B cell (primary cell): Measurements from ENCODE around the gene MYO1E. TPM values are rescaled to one million over a fixed set of nuclear protein-coding genes. Genes with fewer than 3 reads are reported as not detected.

Source experiments
- ATAC-seq: fragments of 200-7000 bp; cut with Tn5 transposase; one replicate; pipeline ENCODE4 v1.10.0; 2021; ENCODE audit warnings: low read depth, mild to moderate bottlenecking, moderate number of reproducible peaks, moderate library complexity
- CTCF ChIA-PET: fragments of 350-600 bp; sonication (Branson Sonifier 250); formaldehyde crosslinking; loops from one replicate; lab custom pipeline; 2021; ENCODE audit warnings: antibody characterized with exemption, inconsistent platforms; lab: Charles Lee
- POLR2A ChIA-PET: fragments of 350-600 bp; sonication (Branson Sonifier 250); formaldehyde crosslinking; loops from one replicate; lab custom pipeline; 2021; ENCODE audit warnings: antibody characterized with exemption; lab: Charles Lee
- DNase-seq: peaks from one replicate; pipeline ENCODE4 v3.0.0; 2013
- H2AFZ ChIP-seq: 2 replicates; pipeline ENCODE4 v1.6.1; 2012; ENCODE audit warnings: mild to moderate bottlenecking, low read depth, low read length; ENCODE audit not compliant: insufficient read depth, poor library complexity, severe bottlenecking
- H3K27ac ChIP-seq, 2 donors: 1 replicate in 1 of 2; 2 replicates in 1 of 2; pipeline ENCODE4 v1.5.1; 2012 to 2013; ENCODE audit warnings: low read length in 2 of 2, mild to moderate bottlenecking in 2 of 2, moderate library complexity in 1 of 2
- H3K27me3 ChIP-seq, 4 experiments: fragments of 200-600 bp in 1 of 4; sonication (generic) in 1 of 4; replicated peaks in 1 of 4; 1 replicate in 2 of 4; 2 replicates in 2 of 4; pipeline versions ENCODE4 v1.6.1 to v1.7.0; 2013 to 2016; ENCODE audit warnings: low read length in 3 of 4, mild to moderate bottlenecking in 2 of 4, mixed read lengths in 1 of 4, moderate library complexity in 1 of 4; ENCODE audit not compliant: insufficient read depth in 4 of 4, control insufficient read depth in 3 of 4; ENCODE audit errors: control extremely low read depth in 1 of 4
- H3K36me3 ChIP-seq, 2 experiments: replicated peaks in 1 of 2; 1 replicate in 1 of 2; 2 replicates in 1 of 2; pipeline versions ENCODE4 v1.6.1 to v1.7.1; 2013; ENCODE audit warnings: low read length in 1 of 2; ENCODE audit not compliant: insufficient read depth in 2 of 2, control insufficient read depth in 1 of 2; ENCODE audit errors: control extremely low read depth in 1 of 2, extremely low read depth in 1 of 2
- H3K4me1 ChIP-seq, 2 donors: fragments of 200-600 bp in 1 of 2; sonication (generic) in 1 of 2; 1 replicate in 1 of 2; 2 replicates in 1 of 2; pipeline versions ENCODE4 v1.5.1 to v1.6.1; 2013 to 2017; ENCODE audit warnings: low read length in 2 of 2; ENCODE audit not compliant: control insufficient read depth in 2 of 2, insufficient read depth in 2 of 2
- H3K4me2 ChIP-seq: replicated peaks from 2 replicates; pipeline ENCODE3; 2012; ENCODE audit warnings: mild to moderate bottlenecking, low read depth, low read length; ENCODE audit not compliant: poor library complexity, severe bottlenecking
- H3K4me3 ChIP-seq, 5 experiments: fragments of 200-600 bp in 1 of 5; sonication (generic) in 1 of 5; 1 replicate in 3 of 5; 2 replicates in 2 of 5; pipeline versions ENCODE4 v1.5.1 to v1.7.0; 2011 to 2016; ENCODE audit warnings: low read length in 4 of 5, mild to moderate bottlenecking in 4 of 5, low read depth in 2 of 5, control low read depth in 1 of 5, moderate library complexity in 1 of 5; ENCODE audit not compliant: insufficient read depth in 1 of 5; ENCODE audit errors: control extremely low read depth in 1 of 5, extremely low read depth in 1 of 5
- H3K79me2 ChIP-seq: fragments of 200-600 bp; sonication (generic); one replicate; pipeline ENCODE4 v1.6.0; 2016; ENCODE audit warnings: low read length; ENCODE audit not compliant: control insufficient read depth, insufficient read depth
- H3K9ac ChIP-seq: fragments of 200-600 bp; sonication (generic); 2 replicates; pipeline ENCODE4 v1.6.1; 2017; ENCODE audit warnings: mild to moderate bottlenecking, low read length, moderate library complexity
- H3K9me3 ChIP-seq, 3 donors: one replicate each; pipeline versions ENCODE4 v1.6.1 to v1.7.1; 2013; ENCODE audit warnings: low read length in 2 of 3; ENCODE audit not compliant: control insufficient read depth in 2 of 3, insufficient read depth in 1 of 3; ENCODE audit errors: control extremely low read depth in 1 of 3
- H4K20me1 ChIP-seq: 2 replicates; pipeline ENCODE4 v1.6.0; 2012; ENCODE audit warnings: mild to moderate bottlenecking, low read length; ENCODE audit not compliant: insufficient read depth, control insufficient read depth, poor library complexity, severe bottlenecking
- H3K27ac Mint-ChIP-seq: one replicate; pipeline ENCODE4 v1.8.0; 2021; ENCODE audit warnings: mixed read lengths
- H3K27me3 Mint-ChIP-seq: one replicate; pipeline ENCODE4 v1.8.0; 2021; ENCODE audit warnings: mixed read lengths
- H3K4me1 Mint-ChIP-seq: one replicate; pipeline ENCODE4 v1.8.0; 2021; ENCODE audit warnings: mixed read lengths
- H3K4me3 Mint-ChIP-seq: one replicate; pipeline ENCODE4 v1.8.0; 2021; ENCODE audit warnings: mixed read lengths
- H3K9me3 Mint-ChIP-seq: one replicate; pipeline ENCODE4 v1.8.0; 2022; ENCODE audit warnings: mixed read lengths; ENCODE audit not compliant: insufficient read depth
- EZH2 ChIP-seq: IDR thresholded peaks from 2 replicates; pipeline ENCODE4 v1.6.1; 2012; ENCODE audit warnings: borderline replicate concordance, low read depth, mild to moderate bottlenecking, moderate library complexity, low read length; ENCODE audit not compliant: insufficient read depth, poor library complexity, severe bottlenecking
- WGBS: methylation state at CpG from one replicate; pipeline ENCODE4 v1.1.5; 2013; ENCODE audit warnings: missing lambda C conversion rate; ENCODE audit not compliant: insufficient coverage; 5-methylcytosine and 5-hydroxymethylcytosine counted together
- intact Hi-C: fragments of 100-400 bp; cut with micrococcal nuclease; formaldehyde crosslinking; loops from one replicate; pipeline ENCODE4 v1.10.0; 2022
- polyA plus RNA-seq: library from polyadenylated mRNA; depleted of rRNA; stranded (reverse); fragments of >200 nt; gene quantifications from 2 replicates; pipeline ENCODE4 v1.2.3, GENCODE V29; 2012
- total RNA-seq, 2 donors: library from RNA; stranded (reverse); fragments of 120-200 nt in 1 of 2; gene quantifications; 1 replicate in 1 of 2; 2 replicates in 1 of 2; pipeline versions ENCODE4 v1.2.3 to v1.2.4, GENCODE V29; 2013 to 2022
- TF ChIP-seq, protein P1 (sequence below): fragments of 200-600 bp; IDR thresholded peaks from one replicate; pipeline ENCODE4 v1.8.0; 2022; ENCODE audit warnings: antibody characterized with exemption, mild to moderate bottlenecking

Gene MYO1E
- total and polyA plus RNA-seq, 2 donors (not counting 1 experiment from before 2014, with no cell fraction given) = 11.9 to 100.0 TPM

DNA sequence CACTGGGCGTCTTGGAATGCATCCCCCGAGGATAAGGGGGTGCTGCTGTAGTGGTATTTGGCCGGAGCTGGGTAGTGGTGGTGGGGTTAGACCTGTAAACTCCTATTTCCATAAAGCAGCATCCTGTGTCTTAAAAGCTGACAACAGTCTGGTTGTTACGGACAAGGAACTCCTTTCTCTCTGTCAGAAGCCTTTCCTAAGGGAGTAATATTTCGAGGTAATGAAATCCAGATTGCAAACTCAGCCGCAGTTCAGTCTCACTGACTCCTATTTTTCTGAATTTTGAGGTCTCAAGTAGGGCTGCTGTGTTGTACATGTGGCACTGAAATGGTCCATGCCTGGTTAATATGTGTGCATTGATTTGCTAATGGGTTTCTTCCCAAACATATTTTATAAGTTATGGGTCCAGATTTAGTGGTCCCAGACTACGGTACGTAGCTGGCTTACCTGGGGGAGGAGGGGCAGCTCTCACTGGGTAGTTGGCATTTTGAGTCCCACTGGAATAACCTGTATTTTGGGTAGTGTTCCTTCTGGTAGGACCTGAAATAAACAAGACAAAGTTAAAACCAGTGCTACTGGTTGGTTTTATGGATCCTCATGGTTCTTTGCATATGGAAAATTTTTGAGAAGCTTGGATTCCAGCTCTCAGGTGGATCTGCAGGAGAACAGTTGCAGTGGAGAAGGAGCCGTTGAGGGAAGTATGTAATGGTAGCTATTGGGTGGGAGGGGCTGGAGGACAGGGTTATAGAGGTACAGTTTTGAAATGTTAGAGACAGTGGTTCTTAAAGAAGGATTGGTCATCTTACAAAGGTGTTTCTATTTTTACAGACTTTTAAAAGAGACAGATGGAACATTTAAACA lies 214.6 kb downstream of the MYO1E start:
- Mint-ChIP-seq H3K9me3 (no peaks in the 10 kb centered on the region), H3K4me1 (no peaks in the 10 kb centered on the region), H3K27ac (no peak overlapping the region), H3K4me3 (no peak overlapping the region), H3K27me3 (no peaks in the 10 kb centered on the region)
- Histone ChIP-seq H3K9me3 (no peaks in the 10 kb centered on the region), H3K4me1 (no peaks in the 10 kb centered on the region), H3K4me3 (no peak overlapping the region), H3K36me3 (peaks cover 0 to 67% of the 10 kb centered on the region in 2 experiments), H4K20me1 (no peaks in the 10 kb centered on the region), H2AFZ (no peak overlapping the region), H3K79me2 (peaks cover 3% of the 10 kb centered on the region), H3K27me3 (no peaks in the 10 kb centered on the region), H3K4me2 (no peak overlapping the region), H3K9ac (no peak overlapping the region), H3K27ac (no peak overlapping the region)
- ATAC-seq = no peak
- DNase-seq = no peak
- intact Hi-C loops = no loop called here
- 98% methylated on average over 6 of the region's 9 CpGs for WGBS
- ChIA-PET POLR2A (no interaction called here), CTCF (interaction anchor here (1.1 kb wide), 1 partner anchor 371 kb away, joined by 3 read pairs; no protein-coding TSS in a partner anchor)
- TF ChIP-seq, protein P1, sequence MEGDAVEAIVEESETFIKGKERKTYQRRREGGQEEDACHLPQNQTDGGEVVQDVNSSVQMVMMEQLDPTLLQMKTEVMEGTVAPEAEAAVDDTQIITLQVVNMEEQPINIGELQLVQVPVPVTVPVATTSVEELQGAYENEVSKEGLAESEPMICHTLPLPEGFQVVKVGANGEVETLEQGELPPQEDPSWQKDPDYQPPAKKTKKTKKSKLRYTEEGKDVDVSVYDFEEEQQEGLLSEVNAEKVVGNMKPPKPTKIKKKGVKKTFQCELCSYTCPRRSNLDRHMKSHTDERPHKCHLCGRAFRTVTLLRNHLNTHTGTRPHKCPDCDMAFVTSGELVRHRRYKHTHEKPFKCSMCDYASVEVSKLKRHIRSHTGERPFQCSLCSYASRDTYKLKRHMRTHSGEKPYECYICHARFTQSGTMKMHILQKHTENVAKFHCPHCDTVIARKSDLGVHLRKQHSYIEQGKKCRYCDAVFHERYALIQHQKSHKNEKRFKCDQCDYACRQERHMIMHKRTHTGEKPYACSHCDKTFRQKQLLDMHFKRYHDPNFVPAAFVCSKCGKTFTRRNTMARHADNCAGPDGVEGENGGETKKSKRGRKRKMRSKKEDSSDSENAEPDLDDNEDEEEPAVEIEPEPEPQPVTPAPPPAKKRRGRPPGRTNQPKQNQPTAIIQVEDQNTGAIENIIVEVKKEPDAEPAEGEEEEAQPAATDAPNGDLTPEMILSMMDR = no peak
- TF ChIP-seq EZH2 = no peak

DNA sequence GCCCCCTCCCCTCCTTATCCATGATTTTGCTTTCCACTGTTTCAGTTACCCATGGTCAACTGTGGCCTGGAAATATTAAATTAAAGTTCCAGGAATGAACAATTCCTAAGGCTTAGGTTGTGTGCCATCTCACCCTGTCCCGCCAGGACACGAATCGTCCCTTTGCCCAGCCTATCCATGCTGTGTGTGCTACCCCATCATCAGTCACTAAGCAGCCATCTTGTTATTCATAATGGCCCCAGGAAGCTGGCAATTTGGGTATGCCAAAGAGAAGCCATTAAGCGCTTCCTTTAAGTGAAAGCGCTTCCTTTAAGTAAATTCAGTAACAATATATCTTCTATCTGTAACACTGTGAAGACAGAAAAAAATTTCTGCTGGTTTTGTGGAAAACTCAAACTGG lies 215.3 kb downstream of the MYO1E start:
- intact Hi-C loops = no loop called here
- no peak for TF ChIP-seq EZH2
- TF ChIP-seq, protein P1 = no peak
- no peak for ATAC-seq
- Histone ChIP-seq H3K9me3 (no peaks in the 10 kb centered on the region), H3K4me1 (no peaks in the 10 kb centered on the region), H3K9ac (no peak overlapping the region), H3K27me3 (no peaks in the 10 kb centered on the region), H4K20me1 (no peaks in the 10 kb centered on the region), H3K79me2 (peaks cover 3% of the 10 kb centered on the region), H3K4me3 (no peak overlapping the region), H3K36me3 (peaks cover 0 to 67% of the 10 kb centered on the region in 2 experiments), H3K4me2 (no peak overlapping the region), H2AFZ (no peak overlapping the region), H3K27ac (no peak overlapping the region)
- no peaks in the 10 kb centered on the region for H3K27me3 Mint-ChIP-seq
- H3K9me3 Mint-ChIP-seq = no peaks in the 10 kb centered on the region
- DNase-seq = no peak
- ChIA-PET CTCF (interaction anchor here (1.1 kb wide), 1 partner anchor 372 kb away, joined by 3 read pairs; no protein-coding TSS in a partner anchor), POLR2A (no interaction called here)
- no peak overlapping the region for H3K4me3 Mint-ChIP-seq
- H3K27ac Mint-ChIP-seq = no peak overlapping the region
- WGBS = no CpG with 5 or more reads among the region's 5 CpGs
- no peaks in the 10 kb centered on the region for H3K4me1 Mint-ChIP-seq
